Keratinocyte (primary cell): ENCODE results near the gene NXPH2.

ENCODE experiments used
- EZH2 ChIP-seq: IDR thresholded peaks from one replicate; pipeline ENCODE4 v1.6.1; 2012; ENCODE audit warnings: inconsistent platforms, mild to moderate bottlenecking, low read length, moderate library complexity
- TF ChIP-seq, protein P1 (sequence below), 3 experiments: IDR thresholded peaks in 1 of 3; conservative IDR thresholded peaks in 1 of 3; optimal IDR thresholded peaks in 1 of 3; 2 replicates in 2 of 3; 3 replicates in 1 of 3; pipeline versions ENCODE3 to v1.5.1; 2011; ENCODE audit warnings: low read length in 3 of 3, mild to moderate bottlenecking in 3 of 3, moderate library complexity in 2 of 3, control low read depth in 1 of 3, inconsistent platforms in 1 of 3; ENCODE audit not compliant: insufficient read depth in 2 of 3; ENCODE audit errors: extremely low read depth in 1 of 3

DNA sequence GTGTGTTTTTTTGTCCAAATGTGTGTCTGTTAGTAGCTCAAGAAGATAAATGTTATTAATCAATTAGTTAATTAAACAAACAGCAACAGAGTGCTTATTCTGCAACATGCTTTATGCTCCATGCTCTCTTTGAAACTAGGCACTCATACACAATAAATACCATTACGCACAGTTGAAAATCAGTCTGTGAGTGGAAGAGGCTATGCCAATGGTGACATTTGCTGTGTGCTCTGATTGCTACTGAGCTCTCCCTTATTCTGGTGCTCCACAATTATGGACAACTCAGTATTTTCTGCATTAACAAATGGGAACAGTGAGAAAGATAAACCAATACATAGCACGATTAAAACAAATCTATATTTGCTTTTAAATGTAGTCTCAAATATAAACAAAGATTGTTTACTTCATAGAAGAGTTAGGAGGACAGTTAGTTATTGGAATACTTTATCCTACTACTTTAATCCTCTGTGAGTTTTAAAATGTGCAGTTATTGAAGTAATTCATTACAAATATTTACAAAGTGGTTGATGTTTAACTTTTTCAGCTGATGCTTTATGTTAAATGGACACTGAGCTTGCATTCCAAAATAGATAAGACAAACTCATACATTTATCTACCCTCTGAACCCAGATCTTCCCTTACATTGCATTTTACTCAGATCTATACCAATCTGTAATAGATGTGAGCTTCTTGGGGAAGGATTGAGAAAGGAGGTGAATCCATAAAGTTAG lies 55.3 kb downstream of the NXPH2 start:
- TF ChIP-seq, protein P1, sequence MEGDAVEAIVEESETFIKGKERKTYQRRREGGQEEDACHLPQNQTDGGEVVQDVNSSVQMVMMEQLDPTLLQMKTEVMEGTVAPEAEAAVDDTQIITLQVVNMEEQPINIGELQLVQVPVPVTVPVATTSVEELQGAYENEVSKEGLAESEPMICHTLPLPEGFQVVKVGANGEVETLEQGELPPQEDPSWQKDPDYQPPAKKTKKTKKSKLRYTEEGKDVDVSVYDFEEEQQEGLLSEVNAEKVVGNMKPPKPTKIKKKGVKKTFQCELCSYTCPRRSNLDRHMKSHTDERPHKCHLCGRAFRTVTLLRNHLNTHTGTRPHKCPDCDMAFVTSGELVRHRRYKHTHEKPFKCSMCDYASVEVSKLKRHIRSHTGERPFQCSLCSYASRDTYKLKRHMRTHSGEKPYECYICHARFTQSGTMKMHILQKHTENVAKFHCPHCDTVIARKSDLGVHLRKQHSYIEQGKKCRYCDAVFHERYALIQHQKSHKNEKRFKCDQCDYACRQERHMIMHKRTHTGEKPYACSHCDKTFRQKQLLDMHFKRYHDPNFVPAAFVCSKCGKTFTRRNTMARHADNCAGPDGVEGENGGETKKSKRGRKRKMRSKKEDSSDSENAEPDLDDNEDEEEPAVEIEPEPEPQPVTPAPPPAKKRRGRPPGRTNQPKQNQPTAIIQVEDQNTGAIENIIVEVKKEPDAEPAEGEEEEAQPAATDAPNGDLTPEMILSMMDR (optimal IDR thresholded peaks at IDR 0.05 in 1 of 3, IDR thresholded peaks at IDR 0.05 in 1 of 3, conservative IDR thresholded peaks at IDR 0.05 in 1 of 3; ENCODE audit: extremely low read depth in 1 of 3, insufficient read depth in 2 of 3, low read length in 3 of 3), result no peak
- TF ChIP-seq EZH2, result no peak
